ENCODE measurements around the gene CDKN2A. TPM values are rescaled to one million over a fixed set of nuclear protein-coding genes. Genes with fewer than 3 reads are reported as not detected.

Gene CDKN2A
- total RNA-seq, 1 experiment from 2014 or later = 0.35 TPM

GRCh38 chr9:22010866-22011625 lies 16.9 kb upstream of the CDKN2A start:
- H3K36me3 Mint-ChIP-seq (ENCODE audit: insufficient read depth in 1 of 3, low read depth in 3 of 3) = no peaks in the 10 kb centered on the region; a peak in 1 of 7 replicates
- H3K23ac ChIP-seq (ENCODE audit: insufficient read length, low read depth, low read length) = no peak overlapping the region
- no peak overlapping the region for H2AK5ac ChIP-seq (ENCODE audit: insufficient read length, low read length)
- H3K27ac Mint-ChIP-seq = no peak overlapping the region
- H3K4me1 Mint-ChIP-seq = peaks cover 4 to 11% of the 10 kb centered on the region in 2 experiments; a peak in 3 of 4 replicates
- no CpG with 5 or more reads among the region's 13 CpGs for WGBS (ENCODE audit: extremely low coverage, insufficient read length, low lambda C conversion rate)
- no peak overlapping the region for H3K4me2 ChIP-seq (ENCODE audit: insufficient read depth, insufficient read length, low read length)
- peaks cover 62% of the 10 kb centered on the region for H3K27me3 Mint-ChIP-seq (ENCODE audit: low read depth)
- H3K27ac ChIP-seq (ENCODE audit: insufficient read length, low read depth, low read length) = no peak overlapping the region
- no peak overlapping the region for H3K18ac ChIP-seq (ENCODE audit: insufficient read length, low read depth, low read length)
- no peak overlapping the region for H2BK15ac ChIP-seq (ENCODE audit: low read depth, low read length)
- no peak overlapping the region for H4K91ac ChIP-seq (ENCODE audit: insufficient read length, low read depth, low read length)
- H4K5ac ChIP-seq (ENCODE audit: insufficient read length, low read depth, low read length) = no peak overlapping the region
- no peak overlapping the region for H3K4me3 Mint-ChIP-seq
- no peaks in the 10 kb centered on the region; a peak in 2 of 5 replicates for H3K9me3 Mint-ChIP-seq
- H3K79me1 ChIP-seq (ENCODE audit: insufficient read depth, low read depth, low read length, poor library complexity, severe bottlenecking) = no peaks in the 10 kb centered on the region
- DNase-seq = peak; percentile 67
- H2BK20ac ChIP-seq (ENCODE audit: low read depth, low read length, poor library complexity, severe bottlenecking) = no peak overlapping the region
- H4K20me1 ChIP-seq (ENCODE audit: control insufficient read depth, insufficient read depth, insufficient read length) = no peaks in the 10 kb centered on the region
- no peak overlapping the region for H2BK120ac ChIP-seq (ENCODE audit: low read depth, low read length, poor library complexity, severe bottlenecking)
- TF ChIP-seq CTCF (conservative IDR thresholded peaks at IDR 0.05) = no peak
- no peak overlapping the region for H2BK5ac ChIP-seq (ENCODE audit: insufficient read length, low read length)
- no peak overlapping the region for H3K14ac ChIP-seq (ENCODE audit: insufficient read depth, low read length)
- H3K27me3 ChIP-seq (ENCODE audit: insufficient read depth, low read length) = peaks cover 11% of the 10 kb centered on the region; the same call in 1 of the 2 replicates
- H3K79me2 ChIP-seq (ENCODE audit: insufficient read depth, low read length) = no peaks in the 10 kb centered on the region
- no peak overlapping the region for H3K4ac ChIP-seq (ENCODE audit: low read depth, low read length)
- H3K4me1 ChIP-seq (ENCODE audit: insufficient read depth, low read length) = no peaks in the 10 kb centered on the region
- no peak overlapping the region for H3K9ac ChIP-seq (ENCODE audit: extremely low read depth, insufficient read length, low read length)
- H4K8ac ChIP-seq (replicated peaks; ENCODE audit: insufficient read length, low read depth, low read length) = no peak overlapping the region
- H3K56ac ChIP-seq (ENCODE audit: insufficient read length, low read depth, low read length) = no peak overlapping the region
- no peak overlapping the region for H2AFZ ChIP-seq (ENCODE audit: low read length)
- no peak overlapping the region for H3T11ph ChIP-seq (ENCODE audit: low read length)
- H3K23me2 ChIP-seq (ENCODE audit: insufficient read length, low read depth, low read length, poor library complexity, severe bottlenecking) = peaks cover 10% of the 10 kb centered on the region
- H3K9me3 ChIP-seq (ENCODE audit: control insufficient read depth, low read depth, low read length) = no peaks in the 10 kb centered on the region
- no peak overlapping the region for H2BK12ac ChIP-seq (ENCODE audit: insufficient read length, low read depth, low read length)

Measured in H9 (cell line).